NCI-H446 (cell line): Measurements from ENCODE around the gene TMEM163.

ENCODE experiments used
- DNase-seq, 2 experiments: peaks; one replicate each; lab custom pipeline; 2025; lab: John Stamatoyannopoulos, UW

The TMEM163 gene

GRCh38 chr2:134693359-134694330 lies 25.2 kb downstream of the TMEM163 start:
- no peak for DNase-seq

- DNase-seq, result no peak
Observed at GRCh38 chr2:134692499-134692898, 26.3 kb downstream of the TMEM163 start.

GRCh38 chr2:134690629-134691215 lies 28.1 kb downstream of the TMEM163 start:
- DNase-seq, result no peak

GRCh38 chr2:134689315-134689714 lies 29.5 kb downstream of the TMEM163 start:
- DNase-seq, result no peak

- DNase-seq, result no peak
Observed at GRCh38 chr2:134685967-134686366, 32.8 kb downstream of the TMEM163 start.

- no peak for DNase-seq
Observed at GRCh38 chr2:134683561-134684112, 35.2 kb downstream of the TMEM163 start.

GRCh38 chr2:134682726-134683125 lies 36.1 kb downstream of the TMEM163 start:
- no peak for DNase-seq

- no peak for DNase-seq
Observed at GRCh38 chr2:134681201-134681600, 37.6 kb downstream of the TMEM163 start.

GRCh38 chr2:134679745-134680144 lies 39.1 kb downstream of the TMEM163 start:
- no peak for DNase-seq

- no peak for DNase-seq
Observed at GRCh38 chr2:134679294-134679693, 39.5 kb downstream of the TMEM163 start.

- no peak for DNase-seq
Observed at GRCh38 chr2:134677856-134678756, 40.7 kb downstream of the TMEM163 start.

GRCh38 chr2:134676960-134677359 lies 41.8 kb downstream of the TMEM163 start:
- no peak for DNase-seq

GRCh38 chr2:134675314-134675713 lies 43.5 kb downstream of the TMEM163 start:
- DNase-seq, result no peak

GRCh38 chr2:134674687-134675086 lies 44.1 kb downstream of the TMEM163 start:
- no peak for DNase-seq

GRCh38 chr2:134671513-134671912 lies 47.3 kb downstream of the TMEM163 start:
- no peak for DNase-seq

- no peak for DNase-seq
Observed at GRCh38 chr2:134670955-134671354, 47.8 kb downstream of the TMEM163 start.

GRCh38 chr2:134669731-134670669 lies 48.8 kb downstream of the TMEM163 start:
- no peak for DNase-seq

- DNase-seq, result no peak
Observed at GRCh38 chr2:134668821-134669220, 50.0 kb downstream of the TMEM163 start.

GRCh38 chr2:134667541-134667940 lies 51.3 kb downstream of the TMEM163 start:
- DNase-seq, result no peak

- DNase-seq, result no peak
Observed at GRCh38 chr2:134667081-134667480, 51.7 kb downstream of the TMEM163 start.
